ENCODE measurements around the gene ANGEL2.
"Not testable (repeated sequence)": the region's sequence is repeated elsewhere in the genome, so short reads cannot be mapped to it uniquely, and the experiment has no call there.

The ANGEL2 gene, protein sequence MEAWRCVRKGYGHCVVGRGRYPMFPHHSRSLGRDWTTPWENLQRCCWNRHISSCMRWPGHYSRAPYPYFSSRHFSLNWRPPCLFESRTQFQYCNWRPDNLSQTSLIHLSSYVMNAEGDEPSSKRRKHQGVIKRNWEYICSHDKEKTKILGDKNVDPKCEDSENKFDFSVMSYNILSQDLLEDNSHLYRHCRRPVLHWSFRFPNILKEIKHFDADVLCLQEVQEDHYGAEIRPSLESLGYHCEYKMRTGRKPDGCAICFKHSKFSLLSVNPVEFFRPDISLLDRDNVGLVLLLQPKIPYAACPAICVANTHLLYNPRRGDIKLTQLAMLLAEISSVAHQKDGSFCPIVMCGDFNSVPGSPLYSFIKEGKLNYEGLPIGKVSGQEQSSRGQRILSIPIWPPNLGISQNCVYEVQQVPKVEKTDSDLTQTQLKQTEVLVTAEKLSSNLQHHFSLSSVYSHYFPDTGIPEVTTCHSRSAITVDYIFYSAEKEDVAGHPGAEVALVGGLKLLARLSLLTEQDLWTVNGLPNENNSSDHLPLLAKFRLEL

DNA sequence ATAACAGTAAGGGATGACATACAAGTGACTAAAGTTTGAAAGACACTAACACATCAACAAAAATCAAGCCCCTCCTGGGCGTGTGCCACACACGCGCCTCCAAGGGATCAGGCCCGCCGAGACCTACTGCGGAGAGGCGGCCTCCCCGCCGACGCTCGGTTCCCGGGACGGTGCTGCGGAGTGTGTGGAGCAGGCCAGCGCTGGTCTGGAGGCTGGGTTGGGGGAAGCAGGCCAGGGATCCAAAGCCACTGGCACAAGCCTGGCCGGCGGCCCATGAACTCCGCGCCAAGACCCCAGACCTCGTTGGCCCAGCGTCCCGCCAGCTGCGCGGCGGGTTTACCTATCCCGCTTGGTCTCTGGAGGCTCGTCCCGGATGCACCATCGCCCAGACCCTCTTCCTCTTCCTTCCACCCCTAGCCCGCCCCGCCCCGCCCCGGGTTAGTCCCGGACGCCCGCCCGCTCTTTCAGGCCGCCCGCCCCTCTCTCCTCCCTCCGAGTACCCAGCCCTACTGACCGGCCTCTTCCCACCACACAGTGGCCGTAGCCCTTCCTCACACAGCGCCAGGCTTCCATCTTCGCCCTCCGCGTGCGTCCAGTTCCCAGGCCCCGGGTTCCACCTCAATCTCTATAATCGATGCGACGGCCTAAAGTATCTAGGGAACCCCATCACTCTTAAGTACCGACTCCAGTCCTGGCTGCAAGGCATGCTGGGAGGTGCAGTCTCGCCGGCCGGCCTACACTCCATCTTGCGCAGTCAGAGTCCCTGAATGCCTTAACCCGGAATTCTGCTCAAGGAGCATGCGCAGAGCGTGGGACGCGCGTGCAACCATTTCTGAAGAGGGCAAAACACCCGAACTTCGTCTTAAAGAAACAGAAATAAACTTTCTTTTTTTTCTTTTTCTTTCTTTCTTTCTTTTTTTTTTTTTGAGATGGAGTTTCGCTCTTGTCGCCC lies at the start of gene ANGEL2:
ANGEL2 (minus strand) TSS at position 769 of the 952 bp plus-strand sequence; CDS start at position 573, 196 bp downstream.
- peak; percentile 89 for DNase-seq (ENCODE audit: low read depth)

DNA sequence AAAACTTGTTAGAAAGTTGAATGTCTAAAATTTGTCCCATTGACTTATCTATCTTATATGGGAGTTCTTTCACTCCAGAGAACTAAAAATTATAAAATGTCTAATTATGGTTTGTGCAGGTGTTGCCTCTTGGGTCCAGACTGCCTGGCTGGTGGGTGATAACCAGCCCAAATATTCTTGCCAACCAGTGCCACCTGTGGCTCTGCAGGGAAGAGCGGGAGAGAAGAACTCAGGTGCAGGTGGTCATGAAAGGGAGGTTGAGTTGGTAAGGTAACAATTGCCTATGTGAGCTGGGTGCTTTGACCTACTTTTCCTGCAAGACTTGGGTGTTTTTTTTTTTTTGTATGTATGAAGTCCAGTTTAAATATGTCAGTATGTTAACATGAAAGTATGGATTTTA lies 45.6 kb upstream of the ANGEL2 start:
- no peak for DNase-seq (ENCODE audit: low read depth)

DNA sequence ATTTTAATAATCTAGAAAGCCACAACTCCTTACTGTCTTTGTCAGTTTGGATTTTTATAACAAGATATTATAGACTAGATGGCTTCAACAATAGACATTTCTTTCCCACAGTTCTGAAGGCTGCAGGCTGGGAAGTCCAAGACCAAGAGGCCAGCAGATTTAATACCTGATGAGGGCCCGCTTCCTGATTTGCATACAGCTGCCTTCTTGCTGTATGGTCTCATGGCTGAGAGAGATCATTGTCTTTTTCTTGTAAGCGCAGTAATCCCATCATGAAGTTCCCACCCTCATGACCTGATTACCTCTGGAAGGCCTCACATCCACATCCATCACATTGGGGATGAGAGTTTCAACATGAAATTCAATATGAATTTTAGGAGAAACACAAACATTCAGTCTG lies 45.2 kb upstream of the ANGEL2 start:
- DNase-seq (ENCODE audit: low read depth) = no peak

DNA sequence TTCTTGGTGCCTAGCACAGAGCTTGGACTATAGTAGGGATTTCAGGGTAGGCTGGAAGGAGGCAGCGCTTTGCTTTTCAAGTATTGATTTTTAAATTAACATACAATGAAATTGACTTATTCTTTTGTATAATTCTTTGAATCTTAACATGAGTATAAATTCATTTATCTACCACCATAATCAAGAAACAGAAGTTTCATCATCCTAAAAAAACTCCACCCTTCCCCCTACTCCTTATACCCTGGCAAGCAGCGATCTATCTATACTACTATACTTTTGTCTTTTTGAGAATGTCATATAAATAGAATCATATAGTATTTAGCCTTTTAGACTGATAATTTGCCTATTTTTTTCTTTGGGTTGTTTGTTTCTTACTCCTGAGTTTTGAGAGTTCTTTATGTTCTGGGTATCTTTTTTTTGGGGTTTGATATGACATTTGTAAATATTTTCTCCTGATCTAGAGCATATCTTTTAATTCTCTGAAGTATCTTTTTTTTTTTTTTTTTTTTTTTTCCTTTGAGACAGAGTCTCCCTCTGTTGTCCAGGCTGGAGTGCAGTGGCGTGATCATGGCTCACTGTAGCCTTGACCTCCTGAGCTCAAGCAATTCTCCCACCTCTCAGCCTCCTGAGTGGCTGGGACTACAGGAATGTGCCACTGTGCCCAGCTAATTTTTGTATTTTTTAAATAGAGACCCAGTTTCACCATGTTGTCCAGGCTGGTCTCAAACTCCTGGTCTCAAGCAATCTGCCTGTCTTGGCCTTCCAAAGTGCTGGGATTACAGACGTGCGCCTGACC lies 41.8 kb upstream of the ANGEL2 start:
- DNase-seq (ENCODE audit: low read depth) = no peak

DNA sequence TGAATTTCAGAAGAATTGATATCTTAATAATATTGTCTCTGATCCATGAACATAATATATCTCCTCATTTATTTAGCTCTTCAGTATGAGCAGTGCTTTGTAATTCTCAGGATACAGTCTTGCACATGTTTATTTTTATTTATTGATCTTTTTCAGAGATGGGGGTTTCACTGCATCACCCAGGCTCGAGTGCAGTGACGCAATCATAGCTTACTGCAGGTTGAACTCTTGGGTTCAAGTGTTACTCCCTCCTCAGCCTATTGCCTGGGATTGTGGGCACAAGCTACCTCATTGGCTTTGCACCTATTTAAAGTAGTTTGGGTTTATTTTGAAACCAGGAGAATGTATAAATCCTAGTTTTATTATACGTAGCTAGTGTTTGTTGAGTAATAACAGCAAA lies 40.1 kb upstream of the ANGEL2 start:
- DNase-seq (ENCODE audit: low read depth) = no peak

DNA sequence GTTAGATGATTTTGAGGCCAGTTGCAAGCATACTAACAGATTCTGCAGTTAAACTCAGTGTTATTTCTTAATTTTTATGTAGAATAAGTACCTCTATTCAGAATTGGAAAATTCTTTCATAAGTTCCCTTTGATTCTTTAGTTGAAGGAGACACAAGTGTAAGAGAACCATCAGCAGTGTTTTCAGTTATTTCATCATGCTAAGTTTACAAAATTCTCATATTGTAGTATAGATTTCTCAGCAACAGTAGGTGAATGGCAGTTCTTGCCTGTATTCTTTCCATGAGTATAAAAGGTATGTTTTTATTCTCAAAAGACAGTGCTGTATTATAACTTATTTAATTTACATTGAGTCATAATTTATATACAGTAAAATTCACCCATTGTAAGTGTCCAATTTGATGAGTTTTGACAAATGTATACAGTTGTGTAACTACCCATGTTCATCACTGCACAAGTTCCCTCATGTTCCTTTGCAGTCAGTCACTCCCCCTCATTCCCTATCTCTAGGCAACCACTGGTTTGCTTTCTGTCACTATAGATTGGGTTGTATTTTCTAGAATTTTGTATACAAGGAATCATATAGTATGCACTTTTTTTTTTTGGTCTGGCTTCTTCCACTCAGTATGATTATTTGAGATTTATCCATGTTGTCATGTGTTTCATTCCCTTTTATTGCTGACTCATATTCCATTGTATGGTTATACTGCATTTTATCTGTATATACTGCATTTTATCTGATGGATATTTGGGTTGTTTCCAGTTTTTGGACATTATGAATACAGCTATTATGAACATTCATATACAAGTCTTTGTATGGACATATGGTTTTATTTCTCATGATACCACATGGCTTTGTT lies 39.3 kb upstream of the ANGEL2 start:
- DNase-seq (ENCODE audit: low read depth) = no peak

DNA sequence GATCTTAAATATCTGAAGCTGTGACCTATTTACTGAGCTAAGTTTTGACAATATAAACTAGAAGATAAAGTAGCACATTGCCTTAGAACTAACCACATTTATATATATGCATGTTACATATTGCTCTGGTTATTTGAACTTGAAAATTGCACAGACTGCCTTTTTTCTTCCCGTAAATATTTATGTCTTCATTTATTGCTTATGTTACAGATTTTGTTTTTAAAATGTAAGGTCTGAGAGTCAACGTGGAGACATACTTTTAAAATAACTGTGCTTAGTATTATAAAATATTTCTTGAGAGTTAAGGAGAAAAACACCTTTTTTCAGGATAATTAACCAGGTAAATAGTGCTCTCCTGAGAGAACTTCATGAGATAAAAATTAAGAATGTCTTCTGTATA lies 38.5 kb upstream of the ANGEL2 start:
- no peak for DNase-seq (ENCODE audit: low read depth)

DNA sequence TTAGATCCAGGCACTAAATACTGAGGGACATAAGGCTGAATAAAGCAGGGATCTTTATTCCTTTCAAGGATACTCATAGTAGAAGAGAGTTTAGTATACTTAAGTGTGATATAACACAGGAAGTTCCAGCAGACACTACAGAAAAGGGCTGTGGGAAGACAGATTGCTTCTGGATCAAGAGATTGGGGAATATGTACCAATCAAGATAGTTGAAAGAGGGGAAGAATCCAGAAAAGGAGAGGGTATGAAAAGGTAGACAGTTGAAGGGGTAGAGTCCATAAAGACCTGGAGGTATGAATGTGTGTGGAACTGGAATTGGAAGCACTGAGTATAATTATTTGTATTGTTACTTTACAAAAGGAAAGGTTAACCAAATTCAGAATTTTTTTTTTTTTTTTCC lies 37.8 kb upstream of the ANGEL2 start:
- no peak for DNase-seq (ENCODE audit: low read depth)

DNA sequence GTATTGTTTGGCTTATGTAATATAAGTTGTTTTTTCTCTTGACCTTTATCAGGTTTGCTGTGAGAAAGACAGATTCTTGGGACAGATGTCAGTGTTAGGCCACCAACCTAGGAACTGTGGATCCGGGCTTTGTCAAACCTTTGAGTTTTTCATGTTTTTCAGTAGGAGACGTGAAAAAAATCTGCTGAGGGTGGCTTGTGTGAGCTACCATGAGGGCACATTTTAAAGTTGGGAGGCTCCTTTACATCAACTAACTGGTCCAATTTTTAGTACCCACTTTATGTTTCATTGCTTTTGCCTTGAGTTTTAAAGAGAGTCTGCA lies 36.2 kb upstream of the ANGEL2 start:
- DNase-seq (ENCODE audit: low read depth) = no peak

DNA sequence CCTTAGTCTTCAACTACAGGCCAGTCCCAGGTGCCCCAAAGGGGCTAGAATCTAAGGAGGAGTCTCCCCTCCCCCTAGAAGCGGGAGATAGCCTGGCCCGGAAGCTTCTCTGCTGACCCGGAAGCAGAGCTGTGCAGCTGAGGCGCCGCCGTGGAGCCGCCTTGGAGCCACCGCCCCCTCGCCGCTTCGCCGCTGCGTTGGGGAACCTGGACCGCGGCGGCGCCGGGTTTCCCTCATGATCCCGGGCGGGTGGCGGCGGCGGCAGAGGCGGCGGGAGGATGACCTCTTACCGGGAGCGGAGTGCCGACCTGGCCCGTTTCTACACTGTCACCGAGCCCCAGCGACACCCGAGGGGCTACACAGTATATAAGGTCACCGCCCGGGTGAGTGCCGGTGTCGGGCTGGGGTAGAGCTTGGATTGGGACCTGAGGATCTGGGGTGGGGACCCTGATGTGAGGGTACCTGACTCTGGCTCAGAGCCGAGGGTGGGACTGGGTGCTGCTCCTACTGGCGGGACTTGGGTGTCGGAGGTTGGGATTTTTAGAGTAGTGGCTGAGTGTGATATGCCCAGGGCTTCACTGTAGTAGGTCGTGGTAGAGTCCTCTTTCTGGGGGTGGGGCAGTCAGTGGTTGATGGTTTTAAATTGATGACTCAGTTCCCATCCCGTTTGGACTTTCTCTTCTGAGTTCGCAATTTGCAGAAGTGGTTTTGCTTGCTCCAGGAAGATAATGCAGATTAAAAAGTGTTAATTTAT lies 35.6 kb upstream of the ANGEL2 start, which contains the start of gene RPS6KC1:
RPS6KC1 (plus strand) TSS at position 115 of the 754 bp plus-strand sequence; CDS start at position 279, 164 bp downstream.
- DNase-seq (ENCODE audit: low read depth) = peak; percentile 65

DNA sequence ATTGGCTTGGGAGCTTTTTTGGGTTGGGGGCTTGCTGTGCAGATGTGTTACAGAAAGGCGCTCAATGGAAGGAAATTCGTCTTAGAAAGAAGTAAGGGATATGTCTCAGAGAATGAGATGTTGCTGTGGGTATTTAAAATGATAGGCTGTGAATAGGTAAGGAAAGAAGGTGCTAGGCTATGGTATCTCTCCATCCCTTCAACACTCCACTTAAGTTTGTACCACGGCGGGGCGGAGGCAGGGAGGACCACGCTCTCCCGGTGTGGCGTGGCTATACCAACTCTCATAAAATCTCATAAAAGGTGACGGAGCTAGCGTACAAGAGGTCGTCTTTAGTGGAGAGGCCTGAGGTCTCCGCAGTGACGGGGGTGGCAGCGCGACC lies 35.1 kb upstream of the ANGEL2 start:
- DNase-seq (ENCODE audit: low read depth) = no peak

DNA sequence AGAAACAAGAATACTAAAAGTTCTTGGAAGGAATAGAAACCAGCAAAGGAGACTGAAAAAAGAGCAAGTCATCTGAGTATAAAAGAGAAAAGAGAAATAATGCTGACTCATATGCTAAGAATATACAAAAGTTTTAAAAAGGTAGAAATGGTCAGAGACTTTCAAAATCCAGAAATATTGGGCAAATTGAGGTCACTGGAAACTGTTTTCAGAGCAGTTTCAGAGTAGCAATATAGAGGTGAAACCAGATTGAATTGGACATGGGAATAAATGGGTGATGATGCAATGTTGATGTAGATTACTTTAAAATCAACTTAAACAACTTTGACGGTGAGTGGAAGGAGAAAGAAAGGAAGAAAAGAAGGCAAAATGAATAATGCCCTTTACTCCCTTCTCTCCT lies 33.6 kb upstream of the ANGEL2 start:
- DNase-seq (ENCODE audit: low read depth) = no peak

DNA sequence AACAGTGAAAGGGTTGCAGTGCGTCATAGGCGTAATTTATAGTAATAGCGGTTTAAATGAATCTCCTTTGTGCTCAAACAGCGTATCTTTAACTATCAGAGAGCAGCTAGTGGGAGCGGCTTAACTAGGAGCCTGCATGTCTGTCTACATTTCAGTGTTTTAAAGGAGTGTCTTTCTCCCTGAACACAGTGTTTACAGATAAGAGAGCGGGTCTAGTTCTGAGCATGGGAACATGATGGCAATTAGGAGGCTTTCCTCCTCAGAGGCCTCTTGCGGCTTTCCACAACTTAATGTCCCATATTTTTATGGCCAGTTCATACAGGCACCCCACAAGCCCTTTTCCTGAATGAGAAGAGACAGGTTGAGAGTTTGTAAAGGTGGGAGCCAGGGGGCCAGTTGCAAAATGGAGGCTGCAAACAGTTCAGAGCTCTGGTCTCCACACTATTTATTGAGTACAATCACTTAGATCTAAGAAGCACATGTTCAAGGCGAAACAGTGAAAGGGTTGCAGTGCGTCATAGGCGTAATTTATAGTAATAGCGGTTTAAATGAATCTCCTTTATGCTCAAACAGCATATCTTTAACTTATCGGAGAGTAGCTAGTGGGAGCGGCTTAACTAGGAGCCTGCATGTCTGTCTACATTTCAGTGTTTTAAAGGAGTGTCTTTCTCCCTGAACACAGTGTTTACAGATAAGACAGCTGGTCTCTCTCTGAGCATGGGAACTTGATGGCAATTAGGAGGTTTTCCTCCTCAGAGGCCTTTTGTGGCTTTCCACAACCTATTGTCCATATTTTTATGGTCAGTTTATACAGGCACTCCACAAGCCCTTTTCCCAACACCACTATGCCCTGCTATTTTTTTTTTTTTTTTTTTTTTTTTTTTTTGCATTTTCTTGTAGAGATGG lies 29.9 kb upstream of the ANGEL2 start:
- not testable (repeated sequence) for DNase-seq (ENCODE audit: low read depth)

DNA sequence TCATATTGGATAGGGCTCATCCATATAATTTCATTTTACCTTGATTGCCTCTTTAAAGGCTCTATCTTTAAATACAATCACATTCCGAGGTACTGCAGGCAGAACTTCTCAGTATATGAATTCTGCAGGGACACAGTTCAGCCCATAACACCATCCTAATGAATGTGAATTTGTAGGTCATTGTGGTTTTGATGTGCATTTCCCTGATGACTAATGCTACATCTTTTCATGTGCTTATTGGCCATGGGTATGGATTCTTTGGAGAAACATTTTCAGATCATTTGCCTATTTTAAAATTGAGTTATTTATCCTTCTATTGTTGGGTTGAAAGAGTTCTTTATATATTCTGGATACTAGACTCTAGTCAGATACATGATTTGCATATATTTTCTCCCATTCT lies 25.8 kb upstream of the ANGEL2 start:
- no peak for DNase-seq (ENCODE audit: low read depth)

DNA sequence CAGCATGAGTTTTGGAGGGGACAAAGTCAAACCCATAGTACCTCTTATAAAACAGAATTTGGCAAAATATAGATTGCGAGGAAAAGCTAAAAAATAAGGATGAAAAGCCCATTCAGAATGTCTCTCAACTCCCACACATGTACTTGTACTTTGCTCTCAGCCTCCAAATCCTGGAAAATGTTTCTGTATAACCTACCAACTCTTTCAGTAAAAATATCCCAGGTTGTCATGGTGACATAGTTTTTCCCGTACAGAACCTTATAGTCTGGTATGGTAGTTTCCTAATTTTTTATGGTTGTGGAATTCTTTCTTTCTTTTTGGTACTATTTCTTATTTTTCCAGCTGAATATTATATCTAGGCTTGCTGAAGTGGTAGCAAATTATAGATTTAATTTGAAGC lies 19.9 kb upstream of the ANGEL2 start:
- DNase-seq (ENCODE audit: low read depth) = no peak

DNA sequence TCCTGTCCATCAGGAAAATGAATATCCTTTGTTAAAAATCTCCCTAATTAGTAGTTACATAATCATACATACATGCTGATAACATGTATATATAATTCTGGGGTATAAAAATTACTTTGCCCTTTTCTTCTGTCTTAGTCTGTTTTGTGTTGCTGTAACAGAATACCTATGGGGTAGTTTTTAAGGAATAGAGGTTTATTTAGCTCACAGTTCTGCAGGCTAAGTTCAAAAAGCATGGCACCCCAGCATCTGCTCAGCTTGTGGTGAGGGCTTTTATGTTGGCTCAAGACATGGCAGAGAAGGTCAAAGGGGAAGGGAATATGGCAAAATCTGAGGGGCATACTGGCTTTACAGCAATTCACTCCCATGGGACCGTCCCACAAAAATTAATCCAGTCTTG lies 19.0 kb upstream of the ANGEL2 start:
- DNase-seq (ENCODE audit: low read depth) = no peak

DNA sequence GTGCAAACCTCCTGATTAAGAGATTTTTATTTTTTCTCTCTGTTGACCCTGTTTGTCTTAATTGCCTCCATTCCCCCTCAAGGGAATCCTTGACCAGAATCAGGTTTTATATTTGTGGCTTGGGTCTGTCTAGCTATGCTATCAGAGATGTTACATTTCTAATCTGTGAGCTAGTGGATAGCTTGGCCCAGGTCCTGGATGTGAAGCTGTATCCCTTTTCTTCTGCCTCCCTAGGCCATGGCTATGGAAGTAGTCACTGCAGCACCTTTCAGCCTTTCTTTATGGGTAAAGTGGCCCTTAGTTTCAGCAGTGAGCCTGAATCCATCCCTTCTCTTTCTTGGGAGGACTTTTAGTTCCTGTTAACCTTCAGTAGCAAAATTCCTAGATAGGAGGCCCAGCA lies 17.0 kb upstream of the ANGEL2 start:
- no peak for DNase-seq (ENCODE audit: low read depth)

DNA sequence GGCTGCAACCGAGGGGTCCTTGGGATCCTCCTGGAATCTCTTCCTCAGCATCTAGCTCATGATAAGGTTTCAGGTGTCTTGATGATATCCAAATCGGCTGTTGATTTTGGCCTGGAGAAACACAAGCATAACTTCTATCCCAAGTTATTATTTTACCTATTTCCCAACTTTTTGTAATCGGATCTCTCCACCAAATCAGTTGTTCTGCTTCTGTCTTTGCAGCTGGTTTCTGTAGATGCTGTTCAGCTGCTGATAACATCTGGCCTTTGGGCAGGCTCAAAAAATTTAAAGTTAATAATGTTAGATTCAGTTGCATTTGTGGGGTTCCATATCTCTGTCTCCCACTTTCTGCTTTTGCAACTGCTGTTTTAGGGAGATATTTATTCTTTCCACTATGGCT lies 11.4 kb upstream of the ANGEL2 start:
- not testable (repeated sequence) for DNase-seq (ENCODE audit: low read depth)

DNA sequence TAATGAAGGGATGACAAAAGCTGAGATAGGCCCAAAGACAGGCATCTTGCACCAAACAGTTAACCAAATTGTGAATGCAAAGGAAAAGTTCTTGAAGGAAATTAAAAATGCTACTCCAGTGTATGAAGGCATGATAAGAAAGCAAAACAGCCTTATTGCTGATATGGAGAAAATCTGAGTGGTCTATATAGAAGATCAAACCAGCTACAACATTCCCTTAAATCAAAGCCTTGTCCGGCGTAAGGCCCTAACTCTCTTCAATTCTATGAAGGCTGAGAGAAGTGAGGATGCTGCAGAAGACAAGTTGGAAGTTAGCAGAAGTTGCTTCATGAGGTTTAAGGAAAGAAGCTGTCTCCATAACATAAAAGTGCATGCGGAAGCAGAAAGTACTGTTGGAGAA lies 4.3 kb upstream of the ANGEL2 start:
- no peak for DNase-seq (ENCODE audit: low read depth)
